HCT116 (cell line): Measurements from ENCODE around the gene GABPA. TPM values are rescaled to one million over a fixed set of nuclear protein-coding genes. Genes with fewer than 3 reads are reported as not detected.

Experiments used
- ATAC-seq: fragments of 200-7000 bp; cut with Tn5 transposase; 2 replicates; pipeline ENCODE4 v1.9.1; 2020; ENCODE audit warnings: mild to moderate bottlenecking, moderate library complexity
- BruUV-seq: library from RNA; stranded (reverse); fragments of 400-500 nt; replicated peaks from 2 replicates; lab custom pipeline; 2021; lab: Mats Ljungman, UMichigan
- CTCF ChIA-PET: fragments of 300-600 bp; sonication (Branson Sonifier 250); formaldehyde crosslinking; loops from one replicate; lab custom pipeline; 2021; ENCODE audit warnings: antibody characterized with exemption; lab: Charles Lee
- POLR2A ChIA-PET: fragments of 300-600, 350-600 bp; sonication (Branson Sonifier 250); formaldehyde crosslinking; loops from one replicate; lab custom pipeline; 2021; ENCODE audit warnings: antibody characterized with exemption; lab: Charles Lee
- RAD21 ChIA-PET, 2 experiments: fragments of 300-600 bp; sonication (Branson Sonifier 250); formaldehyde crosslinking; loops; one replicate each; lab custom pipeline; 2023; ENCODE audit warnings: low total read pairs in 2 of 2; ENCODE audit not compliant: uncharacterized antibody in 2 of 2, unreplicated experiment in 2 of 2, low non-redundant PET in 1 of 2; lab: Charles Lee
- DNase-seq: peaks from one replicate; pipeline ENCODE4 v3.0.0-alpha.2; 2010; ENCODE audit warnings: low read depth, low spot score
- H2AFZ ChIP-seq: fragments of 200-600 bp; shearing (Covaris generic), sonication (generic); 2 replicates; pipeline ENCODE4 v1.6.1; 2017; ENCODE audit warnings: low read depth, mixed run types, mixed read lengths, antibody characterized with exemption, low read length; ENCODE audit not compliant: poor library complexity, severe bottlenecking
- H3K27ac ChIP-seq: 2 replicates; pipeline ENCODE4 v1.5.1; 2012; ENCODE audit warnings: low read depth, low read length
- H3K27me3 ChIP-seq: fragments of 200-600 bp; sonication (generic); 2 replicates; pipeline ENCODE4 v1.6.1; 2016; ENCODE audit warnings: mixed run types, low read length, mixed read lengths; ENCODE audit not compliant: insufficient read depth
- H3K36me3 ChIP-seq, 2 experiments: fragments of 200-500 bp in 1 of 2; fragments of 200-600 bp in 1 of 2; sonication (Bioruptor generic) in 1 of 2; sonication (generic) in 1 of 2; 2 replicates each; pipeline versions ENCODE4 v1.5.1 to v1.6.1; 2014 to 2016; ENCODE audit warnings: low read length in 2 of 2, inconsistent platforms in 1 of 2, mixed read lengths in 1 of 2, mixed run types in 1 of 2; ENCODE audit not compliant: insufficient read depth in 2 of 2, control insufficient read depth in 1 of 2
- H3K4me1 ChIP-seq, 2 experiments: fragments of 200-600 bp in 1 of 2; sonication (generic) in 1 of 2; 2 replicates each; pipeline versions ENCODE4 v1.5.1 to v1.6.1; 2012 to 2017; ENCODE audit warnings: low read length in 2 of 2, inconsistent platforms in 1 of 2, mild to moderate bottlenecking in 1 of 2, mixed read lengths in 1 of 2, mixed run types in 1 of 2, moderate library complexity in 1 of 2; ENCODE audit not compliant: insufficient read depth in 2 of 2, control insufficient read depth in 1 of 2
- H3K4me2 ChIP-seq: fragments of 200-600 bp; sonication (generic); 2 replicates; pipeline ENCODE4 v1.6.1; 2017; ENCODE audit warnings: mixed run types, low read length, mixed read lengths
- H3K4me3 ChIP-seq, 2 experiments: fragments of 200-600 bp in 1 of 2; sonication (generic) in 1 of 2; replicated peaks in 1 of 2; 2 replicates each; pipeline ENCODE4 v1.5.1; 2011 to 2016; ENCODE audit warnings: low read length in 2 of 2, control low read depth in 1 of 2, low read depth in 1 of 2, mild to moderate bottlenecking in 1 of 2, mixed read lengths in 1 of 2, mixed run types in 1 of 2
- H3K79me2 ChIP-seq: fragments of 200-600 bp; sonication (generic); 2 replicates; pipeline ENCODE4 v1.6.1; 2017; ENCODE audit warnings: mild to moderate bottlenecking, mixed run types, low read length, moderate library complexity, mixed read lengths; ENCODE audit not compliant: insufficient read depth
- H3K9ac ChIP-seq: fragments of 200-600 bp; sonication (generic); 2 replicates; pipeline ENCODE4 v1.6.1; 2016; ENCODE audit warnings: low read length, mixed read lengths
- H3K9me2 ChIP-seq: fragments of 200-600 bp; sonication (generic), shearing (Covaris generic); 2 replicates; pipeline ENCODE4 v1.6.1; 2017; ENCODE audit warnings: mixed run types, mild to moderate bottlenecking, moderate library complexity; ENCODE audit not compliant: insufficient read depth
- H3K9me3 ChIP-seq, 2 experiments: fragments of 200-500 bp in 1 of 2; fragments of 200-600 bp in 1 of 2; sonication (Bioruptor generic) in 1 of 2; sonication (generic) in 1 of 2; 2 replicates each; pipeline ENCODE4 v1.6.1; 2014 to 2017; ENCODE audit warnings: low read length in 2 of 2, mixed read lengths in 2 of 2, inconsistent platforms in 1 of 2, low read depth in 1 of 2, mild to moderate bottlenecking in 1 of 2, mixed run types in 1 of 2, moderate library complexity in 1 of 2; ENCODE audit not compliant: control insufficient read depth in 1 of 2, insufficient read depth in 1 of 2
- H4K20me1 ChIP-seq: fragments of 200-600 bp; sonication (generic), shearing (Covaris generic); 2 replicates; pipeline ENCODE4 v1.6.1; 2017; ENCODE audit warnings: mixed run types, mild to moderate bottlenecking, moderate library complexity; ENCODE audit not compliant: insufficient read depth
- CBX3 ChIP-seq: IDR thresholded peaks from 2 replicates; pipeline ENCODE4 v1.6.1; 2012; ENCODE audit warnings: low read depth
- ELF1 ChIP-seq: IDR thresholded peaks from 2 replicates; pipeline ENCODE4 v1.6.1; 2012; ENCODE audit warnings: low read depth, borderline replicate concordance
- EZH2 ChIP-seq: fragments of 200-600 bp; sonication (generic); IDR thresholded peaks from 2 replicates; pipeline ENCODE4 v1.6.1; 2017; ENCODE audit warnings: antibody characterized with exemption, mixed run types
- FOSL1 ChIP-seq: IDR thresholded peaks from 2 replicates; pipeline ENCODE4 v1.6.1; 2012; ENCODE audit warnings: low read depth
- POLR2AphosphoS5 ChIP-seq: IDR thresholded peaks from 2 replicates; pipeline ENCODE4 v1.6.1; 2011; ENCODE audit warnings: mild to moderate bottlenecking, low read depth, low read length, moderate library complexity
- RAD21 ChIP-seq: IDR thresholded peaks from 2 replicates; pipeline ENCODE4 v1.6.1; 2012; ENCODE audit warnings: low read depth, mild to moderate bottlenecking
- SRF ChIP-seq: IDR thresholded peaks from 2 replicates; pipeline ENCODE4 v1.6.1; 2012; ENCODE audit warnings: low read depth
- TCF7L2 ChIP-seq: IDR thresholded peaks from 2 replicates; pipeline ENCODE4 v1.7.0; 2011; ENCODE audit warnings: borderline replicate concordance, inconsistent platforms; ENCODE audit not compliant: insufficient read depth, insufficient read length; ENCODE audit errors: extremely low read depth
- YY1 ChIP-seq: IDR thresholded peaks from 2 replicates; pipeline ENCODE4 v1.6.1; 2011; ENCODE audit warnings: low read length, low read depth, moderate library complexity, mild to moderate bottlenecking; ENCODE audit not compliant: insufficient replicate concordance; ENCODE audit errors: extremely low read depth
- intact Hi-C: fragments of 100-400 bp; cut with micrococcal nuclease; formaldehyde crosslinking; loops from 2 replicates; pipeline ENCODE4 v1.10.0; 2022
- total RNA-seq: library from RNA; stranded (reverse); gene quantifications from one replicate; pipeline ENCODE4 v1.2.1, GENCODE V29; 2021; ENCODE audit not compliant: unreplicated experiment
- TF ChIP-seq, protein P1 (sequence below): IDR thresholded peaks from 2 replicates; pipeline ENCODE4 v1.6.1; 2011; ENCODE audit warnings: mild to moderate bottlenecking, low read length, moderate library complexity; ENCODE audit not compliant: insufficient replicate concordance; ENCODE audit errors: extremely low read depth
- TF ChIP-seq, protein P2 (sequence below): IDR thresholded peaks from 2 replicates; pipeline ENCODE4 v1.6.1; 2012
- TF ChIP-seq, protein P3 (sequence below): IDR thresholded peaks from 2 replicates; pipeline ENCODE4 v1.6.1; 2012; ENCODE audit warnings: low read depth

The GABPA gene
- total RNA-seq, 1 experiment from 2014 or later: 23.6 TPM

DNA sequence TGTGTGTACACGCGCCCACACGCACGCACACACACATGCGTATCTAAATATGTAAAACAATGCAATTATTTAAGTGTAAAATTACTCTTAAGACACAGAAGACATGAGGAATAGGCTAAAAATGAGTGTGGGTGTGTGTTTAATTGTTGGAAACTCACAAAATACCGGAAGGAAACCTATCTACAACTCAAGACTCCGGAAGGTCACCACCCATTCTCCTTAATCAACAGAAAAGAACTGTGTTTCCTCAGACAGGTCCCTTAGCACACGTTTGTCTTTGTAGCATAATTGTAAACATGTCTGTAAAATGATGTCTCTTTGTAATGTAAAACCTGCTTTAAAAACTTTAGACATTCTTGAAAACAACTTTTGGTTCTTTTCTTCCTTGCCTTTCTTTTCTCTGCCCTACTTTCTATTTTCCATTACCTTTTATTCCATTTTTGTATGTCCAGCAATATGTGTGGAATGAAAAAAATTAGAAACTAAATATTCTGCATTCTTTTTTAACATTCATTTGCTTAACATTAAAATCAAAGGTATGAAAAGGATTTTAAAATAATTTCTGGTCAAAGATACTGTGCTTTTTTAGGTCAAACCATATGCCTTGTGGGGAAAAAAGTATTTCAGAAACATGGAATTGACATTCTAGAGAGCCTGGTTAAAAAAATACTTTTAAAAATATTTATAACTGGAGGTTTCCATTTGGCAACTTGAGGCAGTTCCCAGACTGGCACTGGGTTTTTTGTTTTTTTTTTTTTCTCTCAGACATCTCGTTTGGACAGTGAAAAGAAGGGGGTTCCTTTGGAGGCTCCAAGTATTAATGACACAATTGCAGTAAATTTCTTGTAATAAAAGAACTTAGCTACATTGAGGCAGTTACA is 46.3 kb upstream of the GABPA start:
- ChIA-PET RAD21 (no interaction called here), POLR2A (no interaction called here), CTCF (no interaction called here)
- Histone ChIP-seq H3K4me1 (no peaks in the 10 kb centered on the region), H3K27me3 (no peaks in the 10 kb centered on the region), H3K4me2 (no peak overlapping the region), H3K4me3 (no peak overlapping the region), H3K27ac (no peak overlapping the region), H3K36me3 (no peaks in the 10 kb centered on the region), H3K9ac (no peak overlapping the region), H3K79me2 (no peaks in the 10 kb centered on the region), H4K20me1 (no peaks in the 10 kb centered on the region), H3K9me2 (no peaks in the 10 kb centered on the region), H3K9me3 (no peaks in the 10 kb centered on the region), H2AFZ (no peak overlapping the region)
- intact Hi-C loops: no loop called here
- TF ChIP-seq TCF7L2 (no peak), POLR2AphosphoS5 (no peak), RAD21 (no peak), YY1 (no peak), SRF (no peak), FOSL1 (no peak), ELF1 (no peak), CBX3 (no peak), EZH2 (no peak)
- TF ChIP-seq, protein P1, sequence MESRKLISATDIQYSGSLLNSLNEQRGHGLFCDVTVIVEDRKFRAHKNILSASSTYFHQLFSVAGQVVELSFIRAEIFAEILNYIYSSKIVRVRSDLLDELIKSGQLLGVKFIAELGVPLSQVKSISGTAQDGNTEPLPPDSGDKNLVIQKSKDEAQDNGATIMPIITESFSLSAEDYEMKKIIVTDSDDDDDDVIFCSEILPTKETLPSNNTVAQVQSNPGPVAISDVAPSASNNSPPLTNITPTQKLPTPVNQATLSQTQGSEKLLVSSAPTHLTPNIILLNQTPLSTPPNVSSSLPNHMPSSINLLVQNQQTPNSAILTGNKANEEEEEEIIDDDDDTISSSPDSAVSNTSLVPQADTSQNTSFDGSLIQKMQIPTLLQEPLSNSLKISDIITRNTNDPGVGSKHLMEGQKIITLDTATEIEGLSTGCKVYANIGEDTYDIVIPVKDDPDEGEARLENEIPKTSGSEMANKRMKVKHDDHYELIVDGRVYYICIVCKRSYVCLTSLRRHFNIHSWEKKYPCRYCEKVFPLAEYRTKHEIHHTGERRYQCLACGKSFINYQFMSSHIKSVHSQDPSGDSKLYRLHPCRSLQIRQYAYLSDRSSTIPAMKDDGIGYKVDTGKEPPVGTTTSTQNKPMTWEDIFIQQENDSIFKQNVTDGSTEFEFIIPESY: no peak
- TF ChIP-seq, protein P2, sequence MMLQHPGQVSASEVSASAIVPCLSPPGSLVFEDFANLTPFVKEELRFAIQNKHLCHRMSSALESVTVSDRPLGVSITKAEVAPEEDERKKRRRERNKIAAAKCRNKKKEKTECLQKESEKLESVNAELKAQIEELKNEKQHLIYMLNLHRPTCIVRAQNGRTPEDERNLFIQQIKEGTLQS: no peak
- TF ChIP-seq, protein P3, sequence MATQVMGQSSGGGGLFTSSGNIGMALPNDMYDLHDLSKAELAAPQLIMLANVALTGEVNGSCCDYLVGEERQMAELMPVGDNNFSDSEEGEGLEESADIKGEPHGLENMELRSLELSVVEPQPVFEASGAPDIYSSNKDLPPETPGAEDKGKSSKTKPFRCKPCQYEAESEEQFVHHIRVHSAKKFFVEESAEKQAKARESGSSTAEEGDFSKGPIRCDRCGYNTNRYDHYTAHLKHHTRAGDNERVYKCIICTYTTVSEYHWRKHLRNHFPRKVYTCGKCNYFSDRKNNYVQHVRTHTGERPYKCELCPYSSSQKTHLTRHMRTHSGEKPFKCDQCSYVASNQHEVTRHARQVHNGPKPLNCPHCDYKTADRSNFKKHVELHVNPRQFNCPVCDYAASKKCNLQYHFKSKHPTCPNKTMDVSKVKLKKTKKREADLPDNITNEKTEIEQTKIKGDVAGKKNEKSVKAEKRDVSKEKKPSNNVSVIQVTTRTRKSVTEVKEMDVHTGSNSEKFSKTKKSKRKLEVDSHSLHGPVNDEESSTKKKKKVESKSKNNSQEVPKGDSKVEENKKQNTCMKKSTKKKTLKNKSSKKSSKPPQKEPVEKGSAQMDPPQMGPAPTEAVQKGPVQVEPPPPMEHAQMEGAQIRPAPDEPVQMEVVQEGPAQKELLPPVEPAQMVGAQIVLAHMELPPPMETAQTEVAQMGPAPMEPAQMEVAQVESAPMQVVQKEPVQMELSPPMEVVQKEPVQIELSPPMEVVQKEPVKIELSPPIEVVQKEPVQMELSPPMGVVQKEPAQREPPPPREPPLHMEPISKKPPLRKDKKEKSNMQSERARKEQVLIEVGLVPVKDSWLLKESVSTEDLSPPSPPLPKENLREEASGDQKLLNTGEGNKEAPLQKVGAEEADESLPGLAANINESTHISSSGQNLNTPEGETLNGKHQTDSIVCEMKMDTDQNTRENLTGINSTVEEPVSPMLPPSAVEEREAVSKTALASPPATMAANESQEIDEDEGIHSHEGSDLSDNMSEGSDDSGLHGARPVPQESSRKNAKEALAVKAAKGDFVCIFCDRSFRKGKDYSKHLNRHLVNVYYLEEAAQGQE: no peak
- ATAC-seq (no peak), DNase-seq (no peak)
- no TSS peak for BruUV-seq
